Measurements from ENCODE around the gene CA9. TPM values are rescaled to one million over a fixed set of nuclear protein-coding genes. Genes with fewer than 3 reads are reported as not detected.
A peak's percentile ranks its signal among the peaks of the same experiment; 100 is the strongest.

The CA9 gene
- total and polyA plus RNA-seq, 4 donors = 0.38 to 3.1 (median 0.96) TPM; not detected in 1

GRCh38 chr9:35658968-35659220 is 14.8 kb upstream of the CA9 start:
- H3K4me1 ChIP-seq (ENCODE audit: control insufficient read depth, insufficient read depth, low read length) = peaks cover 6% of the 10 kb centered on the region
- peak in 2 of 6 donors; percentile 64 to 78 for DNase-seq (ENCODE audit: low read depth in 4 of 6, low spot score in 6 of 6)

GRCh38 chr9:35659340-35659739 is 14.4 kb upstream of the CA9 start:
- Histone ChIP-seq H3K4me1 (ENCODE audit: control insufficient read depth, insufficient read depth, low read length) (peaks cover 9% of the 10 kb centered on the region), H3K27me3 (ENCODE audit: control insufficient read depth, insufficient read depth, low read length) (no peaks in the 10 kb centered on the region), H3K4me3 (ENCODE audit: low read depth, low read length) (peak overlapping the region; percentile 85), H3K36me3 (ENCODE audit: control insufficient read depth, insufficient read depth, low read length) (peaks cover 19% of the 10 kb centered on the region), H3K9me3 (ENCODE audit: control insufficient read depth, insufficient read depth, low read length) (no peaks in the 10 kb centered on the region), H3K27ac (ENCODE audit: low read depth, low read length) (peak overlapping the region; percentile 34)
- 86% methylated on average over 3 of the region's 3 CpGs for WGBS (ENCODE audit: insufficient coverage)
- DNase-seq (ENCODE audit: low read depth in 4 of 6, low spot score in 6 of 6) = no peak

More at GRCh38 chr9:35658968-35659220, 14.8 kb upstream of the CA9 start:
- WGBS (ENCODE audit: insufficient coverage) = 0% methylated on average over 2 of the region's 2 CpGs
- H3K27ac ChIP-seq (ENCODE audit: low read depth, low read length) = peak overlapping the region; percentile 99
- no peaks in the 10 kb centered on the region for H3K9me3 ChIP-seq (ENCODE audit: control insufficient read depth, insufficient read depth, low read length)
- peak overlapping the region; percentile 85 for H3K4me3 ChIP-seq (ENCODE audit: low read depth, low read length)
- no peaks in the 10 kb centered on the region for H3K27me3 ChIP-seq (ENCODE audit: control insufficient read depth, insufficient read depth, low read length)
- peaks cover 19% of the 10 kb centered on the region for H3K36me3 ChIP-seq (ENCODE audit: control insufficient read depth, insufficient read depth, low read length)

- H3K4me3 ChIP-seq (ENCODE audit: low read depth, low read length) = no peak overlapping the region
- WGBS (ENCODE audit: insufficient coverage) = 85% methylated on average over 6 of the region's 9 CpGs
- peaks cover 22% of the 10 kb centered on the region for H3K4me1 ChIP-seq (ENCODE audit: control insufficient read depth, insufficient read depth, low read length)
- no peak overlapping the region for H3K27ac ChIP-seq (ENCODE audit: low read depth, low read length)
- DNase-seq (ENCODE audit: low read depth in 4 of 6, low spot score in 6 of 6) = peak in 2 of 6 donors; percentile 29 to 47
- H3K9me3 ChIP-seq (ENCODE audit: control insufficient read depth, insufficient read depth, low read length) = no peaks in the 10 kb centered on the region
- H3K36me3 ChIP-seq (ENCODE audit: control insufficient read depth, insufficient read depth, low read length) = peaks cover 19% of the 10 kb centered on the region
- no peaks in the 10 kb centered on the region for H3K27me3 ChIP-seq (ENCODE audit: control insufficient read depth, insufficient read depth, low read length)
These were observed 12.7 kb upstream of the CA9 start for GRCh38 chr9:35660966-35661415.

GRCh38 chr9:35661756-35662350 is 11.9 kb upstream of the CA9 start:
- no peak for DNase-seq (ENCODE audit: low read depth in 4 of 6, low spot score in 6 of 6)
- 82% methylated on average over 2 of the region's 3 CpGs for WGBS (ENCODE audit: insufficient coverage)
- Histone ChIP-seq H3K27ac (ENCODE audit: low read depth, low read length) (no peak overlapping the region), H3K9me3 (ENCODE audit: control insufficient read depth, insufficient read depth, low read length) (no peaks in the 10 kb centered on the region), H3K4me3 (ENCODE audit: low read depth, low read length) (no peak overlapping the region), H3K4me1 (ENCODE audit: control insufficient read depth, insufficient read depth, low read length) (peaks cover 18% of the 10 kb centered on the region), H3K36me3 (ENCODE audit: control insufficient read depth, insufficient read depth, low read length) (peaks cover 19% of the 10 kb centered on the region), H3K27me3 (ENCODE audit: control insufficient read depth, insufficient read depth, low read length) (no peaks in the 10 kb centered on the region)

- Histone ChIP-seq H3K4me3 (ENCODE audit: low read depth, low read length) (no peak overlapping the region), H3K27me3 (ENCODE audit: control insufficient read depth, insufficient read depth, low read length) (no peaks in the 10 kb centered on the region), H3K4me1 (ENCODE audit: control insufficient read depth, insufficient read depth, low read length) (peaks cover 18% of the 10 kb centered on the region), H3K27ac (ENCODE audit: low read depth, low read length) (no peak overlapping the region), H3K9me3 (ENCODE audit: control insufficient read depth, insufficient read depth, low read length) (no peaks in the 10 kb centered on the region), H3K36me3 (ENCODE audit: control insufficient read depth, insufficient read depth, low read length) (peaks cover 19% of the 10 kb centered on the region)
- DNase-seq (ENCODE audit: low read depth in 4 of 6, low spot score in 6 of 6) = no peak
- 89% methylated on average over 7 of the region's 7 CpGs for WGBS (ENCODE audit: insufficient coverage)
These were observed 11.3 kb upstream of the CA9 start for GRCh38 chr9:35662437-35662836.

- peak within 1 kb of the TSS; percentile 70 for H3K4me3 ChIP-seq (ENCODE audit: low read depth, low read length)
- no peaks in the 10 kb centered on the region for H3K9me3 ChIP-seq (ENCODE audit: control insufficient read depth, insufficient read depth, low read length)
- DNase-seq (ENCODE audit: low read depth in 4 of 6, low spot score in 6 of 6) = peak in 4 of 6 donors; percentile 43 to 92 (median 79)
- 4% methylated on average over 58 of the region's 58 CpGs for WGBS (ENCODE audit: insufficient coverage)
- H3K4me1 ChIP-seq (ENCODE audit: control insufficient read depth, insufficient read depth, low read length) = peaks cover 15% of the 10 kb centered on the region
- peak within 1 kb of the TSS; percentile 78 for H3K27ac ChIP-seq (ENCODE audit: low read depth, low read length)
- no peaks in the 10 kb centered on the region for H3K27me3 ChIP-seq (ENCODE audit: control insufficient read depth, insufficient read depth, low read length)
- peaks cover 19% of the 10 kb centered on the region for H3K36me3 ChIP-seq (ENCODE audit: control insufficient read depth, insufficient read depth, low read length)
These were observed 8.9 kb upstream of the CA9 start, which contains the start of gene ARHGEF39 for GRCh38 chr9:35664531-35665470. TSS of gene ARHGEF39 (minus strand) at chr9:35665195. CDS start at chr9:35665169, 26 bp downstream.

GRCh38 chr9:35665471-35665818 is 8.3 kb upstream of the CA9 start:
- Histone ChIP-seq H3K36me3 (ENCODE audit: control insufficient read depth, insufficient read depth, low read length) (peaks cover 14% of the 10 kb centered on the region), H3K9me3 (ENCODE audit: control insufficient read depth, insufficient read depth, low read length) (no peaks in the 10 kb centered on the region), H3K27me3 (ENCODE audit: control insufficient read depth, insufficient read depth, low read length) (no peaks in the 10 kb centered on the region), H3K4me1 (ENCODE audit: control insufficient read depth, insufficient read depth, low read length) (peaks cover 15% of the 10 kb centered on the region), H3K27ac (ENCODE audit: low read depth, low read length) (peak overlapping the region; percentile 78), H3K4me3 (ENCODE audit: low read depth, low read length) (peak overlapping the region; percentile 70)
- no peak for DNase-seq (ENCODE audit: low read depth in 4 of 6, low spot score in 6 of 6)
- WGBS (ENCODE audit: insufficient coverage) = 9% methylated on average over 2 of the region's 5 CpGs

- Histone ChIP-seq H3K36me3 (ENCODE audit: control insufficient read depth, insufficient read depth, low read length) (peaks cover 8% of the 10 kb centered on the region), H3K4me3 (ENCODE audit: low read depth, low read length) (no peak overlapping the region), H3K27me3 (ENCODE audit: control insufficient read depth, insufficient read depth, low read length) (no peaks in the 10 kb centered on the region), H3K9me3 (ENCODE audit: control insufficient read depth, insufficient read depth, low read length) (no peaks in the 10 kb centered on the region), H3K27ac (ENCODE audit: low read depth, low read length) (no peak overlapping the region), H3K4me1 (ENCODE audit: control insufficient read depth, insufficient read depth, low read length) (peaks cover 15% of the 10 kb centered on the region)
- no CpG with 5 or more reads among the region's 1 CpG for WGBS (ENCODE audit: insufficient coverage)
- peak in 1 of 6 donors; percentile 52 for DNase-seq (ENCODE audit: low read depth in 4 of 6, low spot score in 6 of 6)
These were observed 7.7 kb upstream of the CA9 start for GRCh38 chr9:35666045-35666444.

GRCh38 chr9:35666549-35666948 is 7.2 kb upstream of the CA9 start:
- no peaks in the 10 kb centered on the region for H3K9me3 ChIP-seq (ENCODE audit: control insufficient read depth, insufficient read depth, low read length)
- 92% methylated on average over 2 of the region's 5 CpGs for WGBS (ENCODE audit: insufficient coverage)
- no peak for DNase-seq (ENCODE audit: low read depth in 4 of 6, low spot score in 6 of 6)
- H3K27me3 ChIP-seq (ENCODE audit: control insufficient read depth, insufficient read depth, low read length) = no peaks in the 10 kb centered on the region
- peaks cover 7% of the 10 kb centered on the region for H3K36me3 ChIP-seq (ENCODE audit: control insufficient read depth, insufficient read depth, low read length)
- H3K4me1 ChIP-seq (ENCODE audit: control insufficient read depth, insufficient read depth, low read length) = peaks cover 15% of the 10 kb centered on the region
- H3K27ac ChIP-seq (ENCODE audit: low read depth, low read length) = no peak overlapping the region
- no peak overlapping the region for H3K4me3 ChIP-seq (ENCODE audit: low read depth, low read length)

Data from spinal cord (tissue), 10 donors.